HG03558 (cell line): ENCODE measurements around the gene FOXO1.
"Not testable (repeated sequence)": the region's sequence is repeated elsewhere in the genome, so short reads cannot be mapped to it uniquely, and the experiment has no call there.

Experiments used
- ATAC-seq: cut with Tn5 transposase; IDR thresholded peaks from one replicate; pipeline ENCODE4 v1.9.1; 2021; ENCODE audit warnings: moderate number of reproducible peaks; ENCODE audit not compliant: unreplicated experiment; ENCODE audit errors: extremely low read depth

Gene FOXO1

GRCh38 chr13:40666045-40666932 lies at the start of gene FOXO1:
TSS of gene FOXO1 (minus strand) at chr13:40666641. CDS start at chr13:40666212, 429 bp downstream.
- peak; percentile 48 for ATAC-seq

GRCh38 chr13:40714433-40714832 lies 48.0 kb upstream of the FOXO1 start:
- ATAC-seq = not testable (repeated sequence)

GRCh38 chr13:40706439-40706838 lies 40.0 kb upstream of the FOXO1 start:
- ATAC-seq = no peak

GRCh38 chr13:40697711-40698110 lies 31.3 kb upstream of the FOXO1 start:
- peak; percentile 41 for ATAC-seq

GRCh38 chr13:40694426-40694825 lies 28.0 kb upstream of the FOXO1 start:
- no peak for ATAC-seq

GRCh38 chr13:40692946-40693345 lies 26.5 kb upstream of the FOXO1 start:
- peak; percentile 60 for ATAC-seq

- ATAC-seq = no peak
These were observed 22.3 kb upstream of the FOXO1 start for GRCh38 chr13:40688781-40689180.

- no peak for ATAC-seq
These were observed 16.2 kb upstream of the FOXO1 start for GRCh38 chr13:40682449-40683240.

GRCh38 chr13:40681341-40682146 lies 15.1 kb upstream of the FOXO1 start:
- ATAC-seq = no peak

- no peak for ATAC-seq
These were observed 14.3 kb upstream of the FOXO1 start for GRCh38 chr13:40680659-40681323.

- ATAC-seq = no peak
These were observed 13.1 kb upstream of the FOXO1 start for GRCh38 chr13:40679480-40679985.

GRCh38 chr13:40677064-40677463 lies 10.6 kb upstream of the FOXO1 start:
- no peak for ATAC-seq

- no peak for ATAC-seq
These were observed 9.6 kb upstream of the FOXO1 start for GRCh38 chr13:40676007-40676406.

GRCh38 chr13:40673414-40673813 lies 7.0 kb upstream of the FOXO1 start:
- no peak for ATAC-seq

GRCh38 chr13:40672765-40673397 lies 6.4 kb upstream of the FOXO1 start:
- no peak for ATAC-seq

GRCh38 chr13:40671956-40672764 lies 5.7 kb upstream of the FOXO1 start:
- ATAC-seq = no peak

GRCh38 chr13:40670307-40670706 lies 3.9 kb upstream of the FOXO1 start:
- ATAC-seq = no peak

GRCh38 chr13:40668335-40668734 lies 1.9 kb upstream of the FOXO1 start:
- no peak for ATAC-seq

- no peak for ATAC-seq
These were observed 1.2 kb upstream of the FOXO1 start for GRCh38 chr13:40667622-40667978.
